ENCODE data around the gene CDCA7.

GRCh38 chr2:173373290-173373689, 18.6 kb downstream of the CDCA7 start:
- no peak for TF ChIP-seq MAX (IDR thresholded peaks at IDR 0.05; ENCODE audit: insufficient read depth, insufficient read length)
- no peak for TF ChIP-seq FOS (IDR thresholded peaks at IDR 0.05; ENCODE audit: borderline replicate concordance, insufficient read depth, low read length)
- no peak for TF ChIP-seq CTCF (IDR thresholded peaks at IDR 0.05; ENCODE audit: extremely low read depth in 1 of 2, insufficient read depth in 1 of 2, low read depth in 1 of 2, low read length in 2 of 2)
- TF ChIP-seq POLR2AphosphoS5 (IDR thresholded peaks at IDR 0.05; ENCODE audit: insufficient read depth, low read depth, low read length), result no peak
- no peak for TF ChIP-seq POLR2A (IDR thresholded peaks at IDR 0.05; ENCODE audit: low read depth, low read length)

Data from endothelial cell of umbilical vein (primary cell).